ENCODE data around the gene PAQR3.
"Not testable (repeated sequence)": the region's sequence is repeated elsewhere in the genome, so short reads cannot be mapped to it uniquely, and the experiment has no call there.

The PAQR3 gene

DNA sequence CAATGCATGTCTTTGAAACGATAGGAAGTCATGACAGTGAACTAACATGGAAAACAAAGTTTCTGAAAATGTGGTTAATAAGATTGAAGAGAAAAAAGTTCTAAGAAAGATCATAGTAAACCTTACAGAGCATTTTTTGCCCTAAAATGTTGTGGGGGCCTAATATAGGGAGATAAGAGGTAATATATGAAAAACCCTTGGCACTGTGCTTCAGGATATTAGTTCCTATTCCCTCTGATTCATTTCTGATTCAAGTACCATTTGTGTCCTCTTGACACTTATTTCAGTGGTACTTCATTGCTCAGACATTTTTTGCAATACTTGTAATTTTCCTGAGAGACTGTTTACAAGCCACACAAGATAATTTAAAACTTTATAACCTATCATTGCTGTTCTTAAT is 35.1 kb downstream of the PAQR3 start:
- H3K9me3 Mint-ChIP-seq: no peaks in the 10 kb centered on the region
- H3K27me3 Mint-ChIP-seq: no peaks in the 10 kb centered on the region
- peaks cover 10 to 33% of the 10 kb centered on the region in 2 donors for H3K36me3 Mint-ChIP-seq
- ATAC-seq (replicated peaks) (no peak), DNase-seq (no peak)
- H3K4me3 Mint-ChIP-seq: no peak overlapping the region
- no peaks in the 10 kb centered on the region for H3K4me1 Mint-ChIP-seq
- no peak overlapping the region for H3K27ac Mint-ChIP-seq

DNA sequence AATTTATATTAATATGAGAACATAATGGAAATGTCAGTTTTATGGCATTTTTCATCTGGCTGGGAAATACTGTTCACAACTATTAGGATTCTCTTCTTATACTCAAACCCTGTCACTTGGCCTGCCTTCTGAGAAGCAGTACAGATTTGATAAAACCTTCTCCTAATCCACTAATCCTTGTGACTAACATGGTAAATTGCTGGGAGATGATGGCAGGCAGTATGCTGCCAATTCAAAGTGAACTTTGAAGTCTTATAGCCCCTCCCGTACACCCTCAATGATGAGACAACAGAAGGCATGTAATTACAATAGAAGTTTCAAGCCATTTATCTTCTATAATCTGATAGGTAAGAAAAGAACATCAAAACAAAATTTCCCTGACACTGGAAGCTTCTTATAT is 36.9 kb downstream of the PAQR3 start:
- ATAC-seq (replicated peaks) (no peak), DNase-seq (no peak)
- no peaks in the 10 kb centered on the region for H3K4me1 Mint-ChIP-seq
- H3K27ac Mint-ChIP-seq: no peak overlapping the region
- H3K27me3 Mint-ChIP-seq: no peaks in the 10 kb centered on the region
- H3K4me3 Mint-ChIP-seq: no peak overlapping the region
- peaks cover 13 to 33% of the 10 kb centered on the region in 2 donors for H3K36me3 Mint-ChIP-seq
- H3K9me3 Mint-ChIP-seq: no peaks in the 10 kb centered on the region

DNA sequence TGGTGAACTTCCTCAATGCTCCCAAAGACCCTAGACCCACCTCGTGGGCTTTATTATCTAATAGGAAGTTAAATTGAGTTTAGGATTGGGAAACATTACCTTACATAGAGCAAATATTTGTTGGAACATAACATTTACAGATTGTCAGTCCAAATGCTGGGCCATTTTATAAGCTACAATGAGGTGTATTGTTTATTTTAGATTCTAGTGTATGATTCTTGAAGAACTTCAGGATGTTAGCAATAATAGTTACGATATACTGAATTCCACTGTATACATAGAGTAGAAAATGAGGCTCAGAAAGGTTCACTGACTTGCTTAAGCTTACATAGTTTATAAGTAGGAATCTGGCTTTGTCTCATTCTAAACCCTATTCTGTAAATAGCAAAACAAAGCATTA is 37.4 kb downstream of the PAQR3 start:
- Mint-ChIP-seq H3K4me1 (no peaks in the 10 kb centered on the region), H3K4me3 (no peak overlapping the region), H3K36me3 (peaks cover 13 to 32% of the 10 kb centered on the region in 2 donors), H3K27ac (no peak overlapping the region), H3K9me3 (no peaks in the 10 kb centered on the region), H3K27me3 (no peaks in the 10 kb centered on the region)
- ATAC-seq (replicated peaks): no peak
- no peak for DNase-seq

DNA sequence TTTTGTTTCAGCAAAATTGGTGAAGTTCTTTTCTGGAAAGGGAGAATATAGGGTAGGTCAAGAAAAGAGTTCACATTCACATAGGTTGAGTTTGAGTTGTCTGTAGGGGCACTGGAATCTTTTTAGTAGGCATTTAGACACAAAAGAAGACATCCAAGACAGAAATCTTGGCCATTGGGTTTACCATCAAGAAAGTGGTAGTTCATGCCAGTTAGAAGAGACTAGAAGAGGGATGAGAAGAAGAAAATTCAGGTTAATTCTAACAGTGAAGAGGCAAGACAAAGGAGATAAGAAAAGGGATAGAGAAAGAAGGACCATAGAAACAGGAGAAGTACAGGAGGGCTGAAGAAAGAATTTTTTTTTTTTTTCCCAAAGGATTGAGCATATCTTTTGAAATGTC is 39.9 kb downstream of the PAQR3 start:
- Mint-ChIP-seq H3K9me3 (no peaks in the 10 kb centered on the region), H3K27ac (no peak overlapping the region), H3K4me3 (no peak overlapping the region), H3K4me1 (peaks cover 2 to 4% of the 10 kb centered on the region in 2 donors), H3K27me3 (no peaks in the 10 kb centered on the region), H3K36me3 (peaks cover 17 to 36% of the 10 kb centered on the region in 2 donors)
- ATAC-seq (replicated peaks) (no peak), DNase-seq (no peak)

DNA sequence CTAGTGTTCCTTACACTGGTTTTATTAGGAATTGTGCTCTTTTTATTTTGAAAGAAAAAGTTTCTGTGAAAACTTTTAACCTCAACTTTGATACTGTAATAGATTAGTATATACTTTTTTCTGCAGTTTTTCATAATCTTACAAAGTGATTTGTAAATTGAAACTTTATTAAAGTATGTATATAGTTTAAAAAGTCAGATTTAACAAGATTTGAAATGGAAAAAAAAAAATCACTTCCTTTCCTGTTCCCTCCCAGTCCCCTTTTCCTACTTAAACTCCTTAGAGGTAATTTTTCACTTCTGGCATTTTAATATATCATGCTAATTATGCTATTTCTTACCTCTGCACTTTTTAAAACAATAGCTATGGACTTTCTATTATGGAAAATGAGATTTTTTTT is 49.3 kb downstream of the PAQR3 start:
- H3K4me1 Mint-ChIP-seq: peaks cover 3 to 11% of the 10 kb centered on the region in 2 donors
- H3K27me3 Mint-ChIP-seq: no peaks in the 10 kb centered on the region
- DNase-seq: no peak
- H3K27ac Mint-ChIP-seq: no peak overlapping the region
- H3K9me3 Mint-ChIP-seq: no peaks in the 10 kb centered on the region
- no peak overlapping the region for H3K4me3 Mint-ChIP-seq
- no peak for ATAC-seq (replicated peaks)
- peaks cover 20 to 57% of the 10 kb centered on the region in 2 donors for H3K36me3 Mint-ChIP-seq

DNA sequence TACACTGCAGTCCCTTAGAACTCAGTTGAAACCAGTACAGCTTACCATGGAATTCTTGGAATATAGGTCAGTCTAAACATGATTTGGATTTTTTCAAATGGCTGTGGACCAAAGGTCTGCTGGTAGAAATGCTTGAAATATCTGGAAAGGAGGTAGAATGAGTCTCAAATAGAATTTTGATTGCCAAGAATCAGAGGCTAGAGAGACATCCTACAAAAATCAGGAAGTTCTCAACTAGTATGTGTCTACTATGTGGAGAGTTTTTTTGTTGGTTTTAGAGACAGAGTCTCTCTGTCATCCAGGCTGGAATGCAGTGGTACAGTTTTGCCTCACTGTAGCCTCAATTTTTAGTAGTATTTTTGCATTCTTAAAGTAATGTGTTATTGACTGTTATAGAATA is 53.6 kb downstream of the PAQR3 start:
- ATAC-seq (replicated peaks): no peak
- Mint-ChIP-seq H3K27ac (peak overlapping the region; percentile 48), H3K4me3 (no peak overlapping the region), H3K4me1 (peaks cover 0 to 8% of the 10 kb centered on the region in 2 donors), H3K27me3 (no peaks in the 10 kb centered on the region), H3K36me3 (peaks cover 8 to 29% of the 10 kb centered on the region in 2 donors), H3K9me3 (no peaks in the 10 kb centered on the region)
- no peak for DNase-seq

DNA sequence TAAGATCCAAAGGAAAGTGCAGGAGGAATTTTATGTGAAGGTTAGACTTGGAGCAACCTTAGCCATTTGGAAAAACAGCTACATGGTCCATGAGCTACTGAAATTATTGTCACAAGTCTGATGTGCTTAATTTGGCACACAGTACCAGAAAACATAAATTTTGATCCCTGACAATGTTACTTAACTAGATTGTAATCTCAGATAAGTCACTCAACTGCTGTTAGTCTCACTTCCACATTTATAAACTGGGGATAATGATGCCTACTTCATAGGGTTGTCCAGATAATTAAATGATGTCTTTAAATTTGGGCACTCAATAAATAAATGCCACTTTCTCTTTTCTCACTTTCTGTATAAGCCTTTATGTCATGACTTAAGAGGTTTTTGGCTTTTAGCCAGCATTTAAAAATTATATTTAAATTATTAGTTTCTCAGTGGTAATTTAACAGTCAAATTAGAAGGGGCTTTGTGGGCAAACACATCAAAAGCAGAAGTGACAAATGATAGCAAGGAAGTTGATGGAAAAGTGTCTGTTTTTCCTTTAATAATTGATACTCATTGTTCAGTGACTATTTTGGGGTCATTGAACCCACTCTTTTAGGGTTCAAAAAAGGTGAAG is 58.3 kb downstream of the PAQR3 start:
- H3K4me3 Mint-ChIP-seq: no peak overlapping the region
- no peak overlapping the region for H3K27ac Mint-ChIP-seq
- H3K4me1 Mint-ChIP-seq: peaks cover 0 to 4% of the 10 kb centered on the region in 2 donors
- no peaks in the 10 kb centered on the region for H3K27me3 Mint-ChIP-seq
- peaks cover 6 to 12% of the 10 kb centered on the region in 2 donors for H3K36me3 Mint-ChIP-seq
- peak; percentile 41 to 52 for ATAC-seq (replicated peaks)
- DNase-seq: no peak
- no peaks in the 10 kb centered on the region for H3K9me3 Mint-ChIP-seq

DNA sequence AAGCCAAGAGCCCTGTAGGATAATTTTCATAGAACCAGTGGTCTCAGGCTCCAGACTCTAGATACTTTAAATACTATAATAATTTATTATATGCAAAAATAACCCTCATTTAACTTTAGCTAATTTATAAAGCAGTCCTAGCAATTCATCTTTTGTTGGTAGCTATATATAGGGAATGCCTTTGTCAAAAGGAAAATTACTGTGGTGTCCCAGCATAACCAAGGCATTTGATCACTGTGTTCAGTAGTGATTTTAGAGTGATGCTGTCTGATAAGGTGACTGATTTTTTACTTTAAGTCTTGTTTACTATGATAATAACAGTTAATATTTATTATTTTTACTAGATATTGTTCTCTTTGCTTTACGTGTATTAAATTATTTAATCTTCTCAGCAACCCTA is 61.2 kb downstream of the PAQR3 start:
- H3K27me3 Mint-ChIP-seq: no peaks in the 10 kb centered on the region
- peaks cover 0 to 4% of the 10 kb centered on the region in 2 donors for H3K4me1 Mint-ChIP-seq
- H3K4me3 Mint-ChIP-seq: no peak overlapping the region
- no peak overlapping the region for H3K27ac Mint-ChIP-seq
- DNase-seq (no peak), ATAC-seq (replicated peaks) (no peak)
- no peaks in the 10 kb centered on the region for H3K9me3 Mint-ChIP-seq
- peaks cover 7 to 18% of the 10 kb centered on the region in 2 donors for H3K36me3 Mint-ChIP-seq

DNA sequence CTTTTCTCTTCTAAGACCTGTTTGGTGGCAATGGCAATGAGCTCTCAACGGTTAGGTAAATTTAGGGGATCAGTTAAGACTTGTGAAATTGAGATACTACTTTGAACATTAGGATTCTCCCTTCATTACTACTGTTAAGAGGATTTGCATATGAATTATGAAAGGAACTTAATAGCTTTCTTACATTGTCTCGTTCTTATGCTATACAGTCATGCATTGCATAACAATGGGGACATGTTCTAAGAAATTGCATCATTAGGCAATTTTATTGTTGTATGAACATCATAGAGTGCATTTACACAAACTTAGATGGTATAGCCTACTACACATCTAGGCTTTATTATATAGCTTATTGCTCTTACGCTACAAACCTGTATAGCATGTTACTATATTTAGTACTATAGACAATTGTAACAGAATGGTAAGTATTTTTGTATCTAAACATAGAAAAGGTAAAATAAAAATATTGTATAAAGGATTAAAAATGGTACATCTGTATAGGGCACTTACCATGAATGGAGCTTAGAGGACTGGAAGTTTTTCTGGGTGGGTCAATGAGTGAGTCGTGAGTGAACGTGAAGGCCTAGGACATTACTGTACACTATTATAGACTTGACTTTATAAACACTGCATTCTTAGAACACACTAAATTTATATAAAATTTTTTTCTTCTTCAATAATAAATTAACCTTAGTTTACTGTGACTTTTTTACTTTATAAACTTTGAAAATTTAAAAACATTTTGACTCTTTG is 62.5 kb downstream of the PAQR3 start:
- DNase-seq (no peak), ATAC-seq (replicated peaks) (no peak)
- Mint-ChIP-seq H3K36me3 (peaks cover 14 to 25% of the 10 kb centered on the region in 2 donors), H3K4me1 (peaks cover 0 to 4% of the 10 kb centered on the region in 2 donors), H3K4me3 (no peak overlapping the region), H3K9me3 (no peaks in the 10 kb centered on the region), H3K27ac (no peak overlapping the region), H3K27me3 (no peaks in the 10 kb centered on the region)

DNA sequence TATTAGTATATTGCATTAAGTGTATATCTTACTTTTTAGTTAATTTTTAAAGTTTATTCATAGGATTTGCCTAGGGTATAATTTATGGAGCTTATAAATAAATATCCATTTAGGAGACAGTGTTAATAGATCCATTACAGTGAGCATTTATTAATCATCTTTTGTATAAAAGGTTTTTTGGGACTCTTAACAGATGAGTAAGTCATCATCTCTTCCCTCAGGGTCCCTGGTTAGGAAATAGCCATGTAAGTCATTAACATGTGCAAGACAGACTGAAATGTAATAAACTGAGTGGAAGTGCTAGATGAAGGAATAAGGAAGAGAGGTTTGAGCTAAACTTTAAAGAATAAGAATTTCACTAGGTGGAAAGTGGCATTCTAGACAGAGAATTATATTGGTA is 69.2 kb downstream of the PAQR3 start:
- Mint-ChIP-seq H3K4me1 (no peaks in the 10 kb centered on the region), H3K9me3 (no peaks in the 10 kb centered on the region), H3K4me3 (no peak overlapping the region), H3K36me3 (peaks cover 21 to 39% of the 10 kb centered on the region in 2 donors), H3K27me3 (no peaks in the 10 kb centered on the region), H3K27ac (no peak overlapping the region)
- ATAC-seq (replicated peaks) (no peak), DNase-seq (no peak)

DNA sequence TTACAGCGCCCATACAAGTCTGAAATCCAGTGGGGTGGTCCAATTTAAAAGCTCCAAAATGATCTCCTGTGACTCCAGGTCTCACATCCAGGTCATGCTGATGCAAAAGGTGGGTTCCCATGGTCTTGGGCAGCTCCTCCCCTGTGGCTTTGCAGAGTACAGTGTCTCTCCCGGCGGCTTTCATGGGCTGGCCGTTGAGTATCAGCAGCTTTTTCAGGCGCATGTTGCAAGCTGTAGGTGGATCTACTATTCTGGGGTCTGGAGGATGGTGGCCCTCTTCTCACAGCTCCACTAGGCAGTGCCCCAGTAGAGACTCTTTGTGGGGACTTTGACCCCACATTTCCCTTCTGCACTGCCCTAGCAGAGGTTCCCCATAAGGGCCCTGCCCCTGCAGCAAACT is 70.5 kb downstream of the PAQR3 start:
- H3K9me3 Mint-ChIP-seq; ATAC-seq (replicated peaks); DNase-seq; H3K27me3 Mint-ChIP-seq; H3K4me1 Mint-ChIP-seq; H3K27ac Mint-ChIP-seq; H3K4me3 Mint-ChIP-seq: not testable (repeated sequence)
- peaks cover 21 to 41% of the 10 kb centered on the region in 2 donors for H3K36me3 Mint-ChIP-seq

DNA sequence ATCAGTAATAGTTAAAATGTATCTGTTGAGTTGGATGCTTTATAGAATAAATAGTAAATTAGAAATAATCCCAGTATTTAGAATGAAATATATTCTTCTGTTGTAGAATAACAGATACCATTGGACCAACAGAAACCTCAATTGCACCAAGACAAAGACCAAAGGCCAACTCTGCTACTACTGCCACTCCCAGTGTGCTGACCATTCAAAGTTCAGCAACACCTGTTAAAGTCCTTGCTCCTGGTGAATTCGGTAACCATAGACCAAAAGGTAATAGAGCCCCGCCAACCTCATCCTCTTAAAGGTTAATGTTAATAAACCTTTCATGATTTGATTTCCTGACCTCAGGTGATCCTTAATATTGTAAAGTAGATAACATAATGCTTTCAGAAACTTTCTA is 73.8 kb downstream of the PAQR3 start:
- Mint-ChIP-seq H3K27ac (no peak overlapping the region), H3K36me3 (peaks cover 7 to 28% of the 10 kb centered on the region in 2 donors), H3K4me3 (no peak overlapping the region), H3K4me1 (peaks cover 7 to 14% of the 10 kb centered on the region in 2 donors), H3K9me3 (no peaks in the 10 kb centered on the region), H3K27me3 (no peaks in the 10 kb centered on the region)
- DNase-seq: no peak
- ATAC-seq (replicated peaks): no peak

DNA sequence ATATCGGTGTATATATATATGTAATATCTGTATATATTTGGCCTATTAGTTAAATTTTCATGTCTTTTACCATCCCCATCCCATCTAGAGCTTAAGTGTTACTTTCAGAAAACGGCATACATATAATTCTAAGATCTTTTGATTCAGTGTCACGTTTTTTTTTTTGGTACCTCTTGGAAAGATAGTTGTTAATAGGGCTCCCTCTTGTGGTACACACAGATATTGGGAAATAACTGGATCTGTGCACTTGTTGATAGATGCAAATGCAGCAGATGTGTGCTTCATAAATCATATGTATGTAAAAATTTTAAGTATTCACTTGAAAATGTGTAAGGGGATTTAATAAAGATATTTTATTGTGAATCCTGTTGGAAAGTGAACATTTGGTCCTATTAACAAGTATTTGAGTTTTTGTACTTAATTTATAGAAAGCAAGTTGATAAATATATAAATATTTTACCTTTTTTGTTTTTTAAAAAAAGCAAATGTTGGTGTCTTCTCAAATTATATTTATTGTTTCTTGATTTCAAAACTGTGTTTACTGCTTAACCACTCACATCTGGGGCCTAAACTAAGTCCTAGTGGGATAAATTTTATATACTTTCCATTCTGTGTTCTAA is 74.7 kb downstream of the PAQR3 start:
- H3K27me3 Mint-ChIP-seq: no peaks in the 10 kb centered on the region
- ATAC-seq (replicated peaks): peak; percentile 54
- H3K9me3 Mint-ChIP-seq: no peaks in the 10 kb centered on the region
- DNase-seq: peak; percentile 3
- no peak overlapping the region for H3K27ac Mint-ChIP-seq
- H3K4me3 Mint-ChIP-seq: no peak overlapping the region
- H3K4me1 Mint-ChIP-seq: peaks cover 7 to 14% of the 10 kb centered on the region in 2 donors
- peaks cover 5 to 30% of the 10 kb centered on the region in 2 donors for H3K36me3 Mint-ChIP-seq

DNA sequence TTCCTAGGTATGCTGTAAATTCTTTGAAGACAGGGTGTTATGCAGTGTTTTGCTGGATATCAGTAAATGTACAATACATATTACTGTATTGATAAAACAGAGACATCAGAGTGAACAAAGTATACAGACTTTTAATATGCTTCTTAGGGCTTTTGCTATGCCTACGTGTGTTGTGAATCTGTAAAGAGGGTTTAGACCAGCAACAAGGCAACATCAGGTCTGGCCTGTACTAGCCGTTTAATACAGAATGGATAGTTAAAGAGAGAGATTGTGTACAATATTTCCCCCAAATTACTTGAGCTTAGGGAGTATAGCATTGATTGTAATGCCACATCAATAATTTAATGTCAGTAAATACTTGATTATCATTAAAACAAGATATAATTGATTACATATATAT is 75.2 kb downstream of the PAQR3 start:
- Mint-ChIP-seq H3K4me1 (peaks cover 7 to 14% of the 10 kb centered on the region in 2 donors), H3K27me3 (no peaks in the 10 kb centered on the region), H3K27ac (no peak overlapping the region), H3K9me3 (no peaks in the 10 kb centered on the region), H3K4me3 (no peak overlapping the region), H3K36me3 (peaks cover 5 to 28% of the 10 kb centered on the region in 2 donors)
- ATAC-seq (replicated peaks): no peak
- DNase-seq: no peak
